HepG2 (cell line): ENCODE measurements around the gene KCTD13. TPM values are rescaled to one million over a fixed set of nuclear protein-coding genes. Genes with fewer than 3 reads are reported as not detected.

Experiments
- ATAC-seq: fragments of 200-7000 bp; cut with Tn5 transposase; 3 replicates; pipeline ENCODE4 v1.9.1; 2020; ENCODE audit warnings: mild to moderate bottlenecking, moderate library complexity
- BruUV-seq: library from RNA; stranded (reverse); fragments of 400-500 nt; replicated peaks from 2 replicates; lab custom pipeline; 2021; lab: Mats Ljungman, UMichigan
- CTCF ChIA-PET: fragments of 300-600 bp; formaldehyde crosslinking; extraction: SDS; loops from one replicate; lab custom pipeline; 2021; ENCODE audit warnings: low total read pairs, inconsistent platforms, low intra/inter-chr PET ratio; lab: Yijun Ruan, JAX
- POLR2A ChIA-PET: fragments of 350-600 bp; sonication (Branson Sonifier 250); formaldehyde crosslinking; loops from one replicate; lab custom pipeline; 2020; ENCODE audit warnings: antibody characterized with exemption, inconsistent platforms; lab: Yijun Ruan, JAX
- DNase-seq: peaks from one replicate; pipeline ENCODE4 v3.0.0-alpha.2; 2015; ENCODE audit warnings: low spot score
- FAIRE-seq: peaks from 3 replicates; lab custom pipeline; 2011; peaks lifted over from hg19 to GRCh38; lab: Jason Lieb, UNC
- H2AFZ ChIP-seq: one replicate; pipeline ENCODE4 v1.6.1; 2011; ENCODE audit warnings: low read length, inconsistent platforms
- H3K27ac ChIP-seq: fragments of 300-600 bp; 3 replicates; pipeline ENCODE4 v1.8.0; 2011; ENCODE audit warnings: mixed run types, mild to moderate bottlenecking, mixed read lengths, low read length, inconsistent platforms; ENCODE audit not compliant: insufficient read depth; ENCODE audit errors: extremely low read length
- H3K27me3 ChIP-seq, 2 experiments: fragments of 200-600 bp in 1 of 2; 2 replicates in 1 of 2; 3 replicates in 1 of 2; pipeline versions ENCODE4 v1.6.0 to v1.8.0; 2011; ENCODE audit warnings: low read length in 2 of 2, mild to moderate bottlenecking in 2 of 2, moderate library complexity in 2 of 2, inconsistent platforms in 1 of 2; ENCODE audit not compliant: insufficient read depth in 2 of 2, control insufficient read depth in 1 of 2
- H3K36me3 ChIP-seq, 2 experiments: fragments of 200-600 bp in 1 of 2; replicated peaks in 1 of 2; 2 replicates in 1 of 2; 3 replicates in 1 of 2; pipeline versions ENCODE4 v1.5.1 to v1.8.0; 2011; ENCODE audit warnings: low read length in 2 of 2, inconsistent platforms in 1 of 2; ENCODE audit not compliant: insufficient read depth in 2 of 2, control insufficient read depth in 1 of 2
- H3K4me1 ChIP-seq: 2 replicates; pipeline ENCODE4 v1.5.1; 2012; ENCODE audit warnings: low read length, inconsistent platforms; ENCODE audit not compliant: insufficient read depth
- H3K4me2 ChIP-seq: 2 replicates; pipeline ENCODE4 v1.6.0; 2011; ENCODE audit warnings: low read depth, low read length, inconsistent platforms
- H3K4me3 ChIP-seq, 3 experiments: fragments of 200-600 bp in 1 of 3; sonication (generic), shearing (Covaris generic) in 1 of 3; replicated peaks in 1 of 3; 2 replicates each; pipeline ENCODE4 v1.5.1; 2011 to 2016; ENCODE audit warnings: low read length in 3 of 3, inconsistent platforms in 2 of 3, low read depth in 2 of 3, mild to moderate bottlenecking in 2 of 3, control low read depth in 1 of 3, mixed read lengths in 1 of 3; ENCODE audit not compliant: insufficient read depth in 1 of 3
- H3K79me2 ChIP-seq: one replicate; pipeline ENCODE4 v1.6.1; 2011; ENCODE audit warnings: low read length, inconsistent platforms; ENCODE audit not compliant: insufficient read depth
- H3K9ac ChIP-seq: 2 replicates; pipeline ENCODE4 v1.6.0; 2011; ENCODE audit warnings: mild to moderate bottlenecking, low read depth, low read length, inconsistent platforms; ENCODE audit not compliant: insufficient read depth
- H3K9me3 ChIP-seq: 2 replicates; pipeline ENCODE4 v1.5.1; 2012; ENCODE audit warnings: mild to moderate bottlenecking, low read length
- H4K20me1 ChIP-seq: 2 replicates; pipeline ENCODE4 v1.6.0; 2011; ENCODE audit warnings: inconsistent platforms, mild to moderate bottlenecking, low read length, moderate library complexity; ENCODE audit not compliant: insufficient read depth
- CAMTA2 ChIP-seq: sonication (generic); formaldehyde crosslinking; IDR thresholded peaks from 2 replicates; pipeline ENCODE4 v1.4.0; 2020; ENCODE audit warnings: mild to moderate bottlenecking, missing genetic modification reagents, borderline replicate concordance
- FOXC1 ChIP-seq: sonication (generic); formaldehyde crosslinking; IDR thresholded peaks from 2 replicates; pipeline ENCODE4 v1.8.0; 2022; ENCODE audit warnings: mild to moderate bottlenecking, missing genetic modification reagents, borderline replicate concordance
- HNF1A ChIP-seq, 2 experiments: sonication (generic) in 1 of 2; formaldehyde crosslinking in 1 of 2; IDR thresholded peaks; 2 replicates each; pipeline versions ENCODE4 v1.4.0 to v1.6.1; 2016 to 2020; ENCODE audit warnings: borderline replicate concordance in 1 of 2, low read depth in 1 of 2, mild to moderate bottlenecking in 1 of 2, missing genetic modification reagents in 1 of 2
- YEATS4 ChIP-seq: sonication (generic); formaldehyde crosslinking; IDR thresholded peaks from 2 replicates; pipeline ENCODE4 v1.4.0; 2020; ENCODE audit warnings: missing genetic modification reagents, borderline replicate concordance
- ZNF639 ChIP-seq: conservative IDR thresholded peaks from 2 replicates; pipeline ENCODE4 v1.6.1; 2018; ENCODE audit warnings: missing genetic modification reagents
- WGBS: methylation state at CpG from one replicate; pipeline ENCODE4 v1.1.6; 2017; ENCODE audit warnings: low lambda C conversion rate; 5-methylcytosine and 5-hydroxymethylcytosine counted together
- in situ Hi-C: cut with HindIII; loops from 2 replicates; pipeline ENCODE4 v1.10.0; 2017; ENCODE audit warnings: low pct_unique_long_range_greater_than_20kb; ENCODE audit not compliant: extremely low pct_ligation_motif_present
- intact Hi-C: fragments of 100-400 bp; cut with micrococcal nuclease; formaldehyde crosslinking; loops from one replicate; pipeline ENCODE4 v1.10.0; 2022; ENCODE audit not compliant: unreplicated experiment
- polyA plus RNA-seq, 8 experiments: library from polyadenylated mRNA; depleted of rRNA in 3 of 8; stranded (reverse) in 7 of 8; unstranded in 1 of 8; fragments of >200 nt; fragmentation: Illumina TruSeq in 4 of 8; extraction: Trizol in 4 of 8; gene quantifications; 2 replicates each; pipeline versions ENCODE4 v1.2.1 to v1.2.3, GENCODE V29; 2011 to 2016; ENCODE audit warnings: low read depth in 4 of 8, missing spikeins in 1 of 8, mixed read lengths in 1 of 8; ENCODE audit not compliant: insufficient read depth in 1 of 8
- total RNA-seq, 5 experiments: library from RNA; depleted of rRNA; stranded (reverse); fragments of >200 nt; fragmentation: Illumina TruSeq; extraction: Trizol; gene quantifications; 2 replicates each; pipeline ENCODE4 v1.2.3, GENCODE V29; 2016; ENCODE audit warnings: low read depth in 1 of 5
- TF ChIP-seq, protein P1 (sequence below): sonication (generic); formaldehyde crosslinking; IDR thresholded peaks from 2 replicates; pipeline ENCODE4 v1.4.0; 2020; ENCODE audit warnings: missing genetic modification reagents
- TF ChIP-seq, protein P2 (sequence below): sonication (generic); formaldehyde crosslinking; IDR thresholded peaks from 2 replicates; pipeline ENCODE4 v1.5.0; 2020; ENCODE audit warnings: mild to moderate bottlenecking, low read depth, missing genetic modification reagents, borderline replicate concordance

Gene KCTD13
- total and polyA plus RNA-seq, 2 of the 13 experiments (the other 11 are each of a cell fraction or from before 2014, with no cell fraction given): 6.3 to 14.7 TPM

DNA sequence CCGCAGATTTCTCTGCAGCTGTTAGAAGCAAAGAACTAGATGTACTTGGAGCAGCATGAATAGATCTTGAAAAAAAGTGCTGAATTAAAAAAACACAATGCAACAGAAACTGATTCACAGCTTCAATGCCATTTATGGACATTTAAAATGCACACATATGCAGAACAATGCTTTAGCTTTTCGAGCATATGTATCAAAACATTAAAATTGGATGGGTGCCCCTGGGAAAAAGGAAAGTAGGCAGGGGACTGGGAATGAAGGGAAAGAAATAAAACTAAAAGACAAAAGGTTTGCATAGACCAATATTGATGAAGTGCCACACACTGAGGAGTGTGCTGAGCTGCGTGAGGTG lies 5.0 kb downstream of the KCTD13 start:
- H4K20me1 ChIP-seq: no peaks in the 10 kb centered on the region
- BruUV-seq: no TSS peak
- no peak overlapping the region for H3K4me2 ChIP-seq
- H3K4me1 ChIP-seq: peaks cover 19% of the 10 kb centered on the region
- H3K79me2 ChIP-seq: peaks cover 13% of the 10 kb centered on the region
- intact Hi-C loops: no loop called here
- H3K9ac ChIP-seq: no peak overlapping the region
- no peak for ATAC-seq
- H3K9me3 ChIP-seq: no peaks in the 10 kb centered on the region
- peaks cover 3 to 37% of the 10 kb centered on the region in 2 experiments; a peak in 3 of 5 replicates for H3K36me3 ChIP-seq
- WGBS: 92% methylated on average over 3 of the region's 3 CpGs
- H3K27ac ChIP-seq: no peak overlapping the region
- FAIRE-seq: no peak
- H2AFZ ChIP-seq: no peak overlapping the region
- TF ChIP-seq, protein P1, sequence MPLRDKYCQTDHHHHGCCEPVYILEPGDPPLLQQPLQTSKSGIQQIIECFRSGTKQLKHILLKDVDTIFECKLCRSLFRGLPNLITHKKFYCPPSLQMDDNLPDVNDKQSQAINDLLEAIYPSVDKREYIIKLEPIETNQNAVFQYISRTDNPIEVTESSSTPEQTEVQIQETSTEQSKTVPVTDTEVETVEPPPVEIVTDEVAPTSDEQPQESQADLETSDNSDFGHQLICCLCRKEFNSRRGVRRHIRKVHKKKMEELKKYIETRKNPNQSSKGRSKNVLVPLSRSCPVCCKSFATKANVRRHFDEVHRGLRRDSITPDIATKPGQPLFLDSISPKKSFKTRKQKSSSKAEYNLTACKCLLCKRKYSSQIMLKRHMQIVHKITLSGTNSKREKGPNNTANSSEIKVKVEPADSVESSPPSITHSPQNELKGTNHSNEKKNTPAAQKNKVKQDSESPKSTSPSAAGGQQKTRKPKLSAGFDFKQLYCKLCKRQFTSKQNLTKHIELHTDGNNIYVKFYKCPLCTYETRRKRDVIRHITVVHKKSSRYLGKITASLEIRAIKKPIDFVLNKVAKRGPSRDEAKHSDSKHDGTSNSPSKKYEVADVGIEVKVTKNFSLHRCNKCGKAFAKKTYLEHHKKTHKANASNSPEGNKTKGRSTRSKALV (CRISPR knock-in tag): no peak
- TF ChIP-seq FOXC1 (CRISPR knock-in tag): no peak
- no peak for TF ChIP-seq ZNF639 (CRISPR knock-in tag)
- no peak for TF ChIP-seq HNF1A (IDR thresholded peaks at IDR 0.05; ENCODE audit: low read depth)
- TF ChIP-seq HNF1A (CRISPR knock-in tag; IDR thresholded peaks at IDR 0.05; ENCODE audit: borderline replicate concordance): no peak
- TF ChIP-seq, protein P2, sequence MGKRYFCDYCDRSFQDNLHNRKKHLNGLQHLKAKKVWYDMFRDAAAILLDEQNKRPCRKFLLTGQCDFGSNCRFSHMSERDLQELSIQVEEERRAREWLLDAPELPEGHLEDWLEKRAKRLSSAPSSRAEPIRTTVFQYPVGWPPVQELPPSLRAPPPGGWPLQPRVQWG (CRISPR knock-in tag): no peak
- TF ChIP-seq CAMTA2: no peak
- no peak for TF ChIP-seq YEATS4 (CRISPR knock-in tag)
- TF ChIP-seq, all 625 proteins: peak for 0
- no peak for DNase-seq
- CTCF ChIA-PET: no interaction called here
- in situ Hi-C loops: no loop called here
- Histone ChIP-seq H3K27me3 (no peaks in the 10 kb centered on the region), H3K4me3 (no peak overlapping the region)
- POLR2A ChIA-PET: interaction anchor here (0.9 kb wide), 1 partner anchor 52 kb away, joined by 3 read pairs; the partner anchor contains the start of gene TAOK2
